Testis (tissue), 2 donors: ENCODE results near the gene CPLANE2.

ENCODE experiments used
- POLR2A ChIP-seq: fragments of 450-650 bp; IDR thresholded peaks from one replicate; pipeline ENCODE4 v1.6.1; 2017; ENCODE audit warnings: antibody characterized with exemption, mild to moderate bottlenecking, moderate library complexity
- TF ChIP-seq, protein P1 (sequence below), 3 experiments: fragments of 450-650 bp in 2 of 3; fragments of 200-600 bp in 1 of 3; sonication (generic) in 1 of 3; IDR thresholded peaks; one replicate each; pipeline ENCODE4 v1.5.1; 2016 to 2019; ENCODE audit warnings: antibody characterized with exemption in 3 of 3, mild to moderate bottlenecking in 2 of 3, moderate library complexity in 1 of 3

DNA sequence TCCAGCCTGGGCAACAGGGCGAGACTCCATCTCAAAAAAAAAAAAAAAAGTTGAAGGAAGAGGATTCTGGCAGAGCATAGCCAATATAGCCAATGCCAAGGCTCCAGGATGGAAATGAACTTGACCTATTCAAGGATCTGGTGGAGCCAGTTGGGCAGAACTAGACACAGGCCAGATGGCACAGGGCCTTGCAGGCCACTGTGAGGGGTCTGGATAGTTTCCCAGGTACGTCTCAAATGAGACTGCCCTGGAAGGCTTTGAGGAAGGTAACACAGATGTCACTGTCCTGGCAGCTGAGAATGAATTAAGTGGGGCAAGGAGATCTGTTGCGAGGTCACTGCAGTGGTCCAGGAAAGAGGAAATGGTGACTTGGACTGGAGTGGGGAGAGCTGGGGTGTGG lies 12.5 kb downstream of the CPLANE2 start:
- TF ChIP-seq, protein P1, sequence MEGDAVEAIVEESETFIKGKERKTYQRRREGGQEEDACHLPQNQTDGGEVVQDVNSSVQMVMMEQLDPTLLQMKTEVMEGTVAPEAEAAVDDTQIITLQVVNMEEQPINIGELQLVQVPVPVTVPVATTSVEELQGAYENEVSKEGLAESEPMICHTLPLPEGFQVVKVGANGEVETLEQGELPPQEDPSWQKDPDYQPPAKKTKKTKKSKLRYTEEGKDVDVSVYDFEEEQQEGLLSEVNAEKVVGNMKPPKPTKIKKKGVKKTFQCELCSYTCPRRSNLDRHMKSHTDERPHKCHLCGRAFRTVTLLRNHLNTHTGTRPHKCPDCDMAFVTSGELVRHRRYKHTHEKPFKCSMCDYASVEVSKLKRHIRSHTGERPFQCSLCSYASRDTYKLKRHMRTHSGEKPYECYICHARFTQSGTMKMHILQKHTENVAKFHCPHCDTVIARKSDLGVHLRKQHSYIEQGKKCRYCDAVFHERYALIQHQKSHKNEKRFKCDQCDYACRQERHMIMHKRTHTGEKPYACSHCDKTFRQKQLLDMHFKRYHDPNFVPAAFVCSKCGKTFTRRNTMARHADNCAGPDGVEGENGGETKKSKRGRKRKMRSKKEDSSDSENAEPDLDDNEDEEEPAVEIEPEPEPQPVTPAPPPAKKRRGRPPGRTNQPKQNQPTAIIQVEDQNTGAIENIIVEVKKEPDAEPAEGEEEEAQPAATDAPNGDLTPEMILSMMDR (IDR thresholded peaks at IDR 0.05) = no peak
- no peak for TF ChIP-seq POLR2A
